Body of pancreas (tissue), 4 donors: ENCODE results near the gene MEOX1.

ENCODE experiments used
- POLR2A ChIP-seq, 3 donors: fragments of 450-650 bp; IDR thresholded peaks; one replicate each; pipeline ENCODE4 v1.6.1; 2016; ENCODE audit warnings: antibody characterized with exemption in 3 of 3, mild to moderate bottlenecking in 2 of 3
- TF ChIP-seq, protein P1 (sequence below), 7 experiments: fragments of 450-650 bp in 4 of 7; fragments of 200-600 bp in 3 of 7; sonication (generic) in 3 of 7; IDR thresholded peaks; one replicate each; pipeline ENCODE4 v1.5.1; 2016 to 2019; ENCODE audit warnings: antibody characterized with exemption in 7 of 7

DNA sequence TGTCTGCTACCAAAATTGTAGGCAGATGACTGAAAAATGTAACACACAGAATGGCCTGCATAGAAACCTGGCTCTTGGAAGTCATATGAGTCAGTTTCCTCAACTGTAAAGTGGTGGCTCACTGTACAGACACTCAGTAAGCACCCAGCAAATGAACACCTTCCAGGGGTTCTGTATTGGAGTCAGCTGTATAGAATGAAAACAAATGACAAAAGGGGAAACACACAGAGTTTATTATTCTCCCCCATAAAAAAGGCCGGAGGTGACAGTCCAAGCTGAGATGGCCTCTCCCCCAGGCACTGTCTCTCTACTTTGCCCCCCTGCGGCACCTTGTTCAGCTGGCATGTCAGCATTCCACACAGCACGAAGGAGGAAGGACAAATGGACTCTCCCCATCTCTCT is 6.2 kb upstream of the MEOX1 start:
- TF ChIP-seq, protein P1, sequence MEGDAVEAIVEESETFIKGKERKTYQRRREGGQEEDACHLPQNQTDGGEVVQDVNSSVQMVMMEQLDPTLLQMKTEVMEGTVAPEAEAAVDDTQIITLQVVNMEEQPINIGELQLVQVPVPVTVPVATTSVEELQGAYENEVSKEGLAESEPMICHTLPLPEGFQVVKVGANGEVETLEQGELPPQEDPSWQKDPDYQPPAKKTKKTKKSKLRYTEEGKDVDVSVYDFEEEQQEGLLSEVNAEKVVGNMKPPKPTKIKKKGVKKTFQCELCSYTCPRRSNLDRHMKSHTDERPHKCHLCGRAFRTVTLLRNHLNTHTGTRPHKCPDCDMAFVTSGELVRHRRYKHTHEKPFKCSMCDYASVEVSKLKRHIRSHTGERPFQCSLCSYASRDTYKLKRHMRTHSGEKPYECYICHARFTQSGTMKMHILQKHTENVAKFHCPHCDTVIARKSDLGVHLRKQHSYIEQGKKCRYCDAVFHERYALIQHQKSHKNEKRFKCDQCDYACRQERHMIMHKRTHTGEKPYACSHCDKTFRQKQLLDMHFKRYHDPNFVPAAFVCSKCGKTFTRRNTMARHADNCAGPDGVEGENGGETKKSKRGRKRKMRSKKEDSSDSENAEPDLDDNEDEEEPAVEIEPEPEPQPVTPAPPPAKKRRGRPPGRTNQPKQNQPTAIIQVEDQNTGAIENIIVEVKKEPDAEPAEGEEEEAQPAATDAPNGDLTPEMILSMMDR (IDR thresholded peaks at IDR 0.05): no peak
- no peak for TF ChIP-seq POLR2A (IDR thresholded peaks at IDR 0.05)
